IPS-18a (cell line): ENCODE results near the gene NKX3-2.

ENCODE experiments used
- H3K27ac ChIP-seq: one replicate; pipeline ENCODE4 v1.5.1; 2013; ENCODE audit warnings: low read length
- H3K27me3 ChIP-seq: one replicate; pipeline ENCODE4 v1.6.1; 2013; ENCODE audit warnings: mild to moderate bottlenecking, low read length; ENCODE audit not compliant: control insufficient read depth, insufficient read depth
- H3K36me3 ChIP-seq: one replicate; pipeline ENCODE4 v1.6.1; 2013; ENCODE audit warnings: low read depth, low read length; ENCODE audit not compliant: control insufficient read depth
- H3K4me1 ChIP-seq: one replicate; pipeline ENCODE4 v1.6.1; 2013; ENCODE audit warnings: low read depth, low read length; ENCODE audit not compliant: control insufficient read depth
- H3K4me3 ChIP-seq: one replicate; pipeline ENCODE4 v1.5.1; 2013; ENCODE audit warnings: low read length
- H3K9ac ChIP-seq: one replicate; pipeline ENCODE4 v1.6.1; 2013; ENCODE audit warnings: mild to moderate bottlenecking, low read length, moderate library complexity
- H3K9me3 ChIP-seq: one replicate; pipeline ENCODE4 v1.6.1; 2013; ENCODE audit warnings: low read depth, low read length; ENCODE audit not compliant: control insufficient read depth

NKX3-2 gene

GRCh38 chr4:13544606-13545393, 492 bp upstream of the NKX3-2 start:
- Histone ChIP-seq H3K27ac (no peak overlapping the region), H3K4me3 (peak overlapping the region; percentile 63), H3K4me1 (peaks cover 15% of the 10 kb centered on the region), H3K9me3 (no peaks in the 10 kb centered on the region), H3K9ac (no peak overlapping the region), H3K36me3 (no peaks in the 10 kb centered on the region), H3K27me3 (peaks cover 99% of the 10 kb centered on the region)

- H3K27me3 ChIP-seq: peaks cover 99% of the 10 kb centered on the region
- peaks cover 15% of the 10 kb centered on the region for H3K4me1 ChIP-seq
- no peak overlapping the region for H3K9ac ChIP-seq
- H3K9me3 ChIP-seq: no peaks in the 10 kb centered on the region
- H3K27ac ChIP-seq: no peak overlapping the region
- no peaks in the 10 kb centered on the region for H3K36me3 ChIP-seq
- H3K4me3 ChIP-seq: peak overlapping the region; percentile 63
These were observed 1.1 kb downstream of the NKX3-2 start for GRCh38 chr4:13543032-13543838.

GRCh38 chr4:13542577-13543031, 1.7 kb downstream of the NKX3-2 start:
- H3K4me1 ChIP-seq: peaks cover 15% of the 10 kb centered on the region
- no peaks in the 10 kb centered on the region for H3K36me3 ChIP-seq
- no peak overlapping the region for H3K27ac ChIP-seq
- no peak overlapping the region for H3K9ac ChIP-seq
- H3K4me3 ChIP-seq: peak overlapping the region; percentile 20
- no peaks in the 10 kb centered on the region for H3K9me3 ChIP-seq
- peaks cover 99% of the 10 kb centered on the region for H3K27me3 ChIP-seq

- peak overlapping the region; percentile 20 for H3K4me3 ChIP-seq
- peaks cover 99% of the 10 kb centered on the region for H3K27me3 ChIP-seq
- H3K27ac ChIP-seq: no peak overlapping the region
- peaks cover 15% of the 10 kb centered on the region for H3K4me1 ChIP-seq
- H3K9me3 ChIP-seq: no peaks in the 10 kb centered on the region
- no peak overlapping the region for H3K9ac ChIP-seq
- no peaks in the 10 kb centered on the region for H3K36me3 ChIP-seq
These were observed 2.4 kb downstream of the NKX3-2 start for GRCh38 chr4:13541720-13542576.

- Histone ChIP-seq H3K4me3 (peak overlapping the region; percentile 15), H3K27me3 (peaks cover 99% of the 10 kb centered on the region), H3K9ac (no peak overlapping the region), H3K27ac (no peak overlapping the region), H3K36me3 (no peaks in the 10 kb centered on the region), H3K4me1 (peaks cover 7% of the 10 kb centered on the region), H3K9me3 (no peaks in the 10 kb centered on the region)
These were observed 3.1 kb downstream of the NKX3-2 start for GRCh38 chr4:13541176-13541604.

GRCh38 chr4:13540446-13541175, 3.7 kb downstream of the NKX3-2 start:
- no peak overlapping the region for H3K9ac ChIP-seq
- H3K4me3 ChIP-seq: no peak overlapping the region
- no peaks in the 10 kb centered on the region for H3K36me3 ChIP-seq
- H3K27ac ChIP-seq: no peak overlapping the region
- H3K4me1 ChIP-seq: peaks cover 8% of the 10 kb centered on the region
- no peaks in the 10 kb centered on the region for H3K9me3 ChIP-seq
- H3K27me3 ChIP-seq: peaks cover 99% of the 10 kb centered on the region

- H3K36me3 ChIP-seq: no peaks in the 10 kb centered on the region
- peaks cover 100% of the 10 kb centered on the region for H3K27me3 ChIP-seq
- no peaks in the 10 kb centered on the region for H3K9me3 ChIP-seq
- no peak overlapping the region for H3K27ac ChIP-seq
- H3K4me3 ChIP-seq: no peak overlapping the region
- H3K4me1 ChIP-seq: peaks cover 6% of the 10 kb centered on the region
- no peak overlapping the region for H3K9ac ChIP-seq
These were observed 4.5 kb downstream of the NKX3-2 start for GRCh38 chr4:13539619-13540445.

- H3K27me3 ChIP-seq: peaks cover 100% of the 10 kb centered on the region
- no peak overlapping the region for H3K4me3 ChIP-seq
- H3K9ac ChIP-seq: no peak overlapping the region
- no peaks in the 10 kb centered on the region for H3K36me3 ChIP-seq
- H3K9me3 ChIP-seq: no peaks in the 10 kb centered on the region
- H3K27ac ChIP-seq: no peak overlapping the region
- H3K4me1 ChIP-seq: peaks cover 6% of the 10 kb centered on the region
These were observed 5.2 kb downstream of the NKX3-2 start for GRCh38 chr4:13539047-13539618.

- no peaks in the 10 kb centered on the region for H3K36me3 ChIP-seq
- no peak overlapping the region for H3K9ac ChIP-seq
- peaks cover 6% of the 10 kb centered on the region for H3K4me1 ChIP-seq
- no peak overlapping the region for H3K27ac ChIP-seq
- peaks cover 100% of the 10 kb centered on the region for H3K27me3 ChIP-seq
- H3K4me3 ChIP-seq: no peak overlapping the region
- no peaks in the 10 kb centered on the region for H3K9me3 ChIP-seq
These were observed 5.8 kb downstream of the NKX3-2 start for GRCh38 chr4:13538427-13538973.

- Histone ChIP-seq H3K4me1 (peaks cover 6% of the 10 kb centered on the region), H3K9me3 (no peaks in the 10 kb centered on the region), H3K36me3 (no peaks in the 10 kb centered on the region), H3K27me3 (peaks cover 100% of the 10 kb centered on the region), H3K27ac (no peak overlapping the region), H3K9ac (no peak overlapping the region), H3K4me3 (no peak overlapping the region)
These were observed 6.5 kb downstream of the NKX3-2 start for GRCh38 chr4:13537832-13538177.
